HL-60 (cell line): ENCODE measurements around the gene FBXO3.

Source experiments
- POLR2AphosphoS5 ChIP-seq: IDR thresholded peaks from 2 replicates; pipeline ENCODE4 v1.6.1; 2012; ENCODE audit warnings: low read depth
- SPI1 ChIP-seq: IDR thresholded peaks from 2 replicates; pipeline ENCODE4 v1.6.1; 2012; ENCODE audit warnings: low read depth, mild to moderate bottlenecking, borderline replicate concordance
- TF ChIP-seq, protein P1 (sequence below): IDR thresholded peaks from one replicate; pipeline ENCODE4 v1.5.1; 2011; ENCODE audit warnings: low read length, control low read depth, inconsistent platforms; ENCODE audit not compliant: insufficient read depth
- TF ChIP-seq, protein P2 (sequence below): IDR thresholded peaks from 2 replicates; pipeline ENCODE4 v1.6.1; 2012; ENCODE audit warnings: low read depth; ENCODE audit not compliant: insufficient replicate concordance

DNA sequence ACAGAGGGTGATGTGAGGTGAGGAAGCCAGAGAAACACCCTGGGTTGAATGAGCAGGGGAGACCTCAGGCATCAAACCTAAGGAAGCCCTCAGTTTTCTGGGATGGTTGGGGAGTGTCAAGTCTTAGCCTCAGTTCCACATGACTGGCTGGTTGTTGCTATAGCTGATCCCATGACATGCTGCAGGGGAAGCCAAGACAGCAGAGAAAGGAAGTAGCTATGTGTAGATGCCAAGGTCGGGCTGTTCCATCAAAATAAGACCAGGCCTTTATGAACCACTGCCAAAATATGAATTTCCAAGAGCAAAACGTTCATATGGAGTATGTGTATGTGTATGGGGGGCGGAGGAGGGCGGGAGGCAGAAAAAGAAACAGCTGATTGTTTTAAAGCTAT, 49.7 kb downstream of the FBXO3 start:
- TF ChIP-seq SPI1 (peak; percentile 65; the same call in 1 of the 2 replicates), POLR2AphosphoS5 (no peak)
- TF ChIP-seq, protein P1, sequence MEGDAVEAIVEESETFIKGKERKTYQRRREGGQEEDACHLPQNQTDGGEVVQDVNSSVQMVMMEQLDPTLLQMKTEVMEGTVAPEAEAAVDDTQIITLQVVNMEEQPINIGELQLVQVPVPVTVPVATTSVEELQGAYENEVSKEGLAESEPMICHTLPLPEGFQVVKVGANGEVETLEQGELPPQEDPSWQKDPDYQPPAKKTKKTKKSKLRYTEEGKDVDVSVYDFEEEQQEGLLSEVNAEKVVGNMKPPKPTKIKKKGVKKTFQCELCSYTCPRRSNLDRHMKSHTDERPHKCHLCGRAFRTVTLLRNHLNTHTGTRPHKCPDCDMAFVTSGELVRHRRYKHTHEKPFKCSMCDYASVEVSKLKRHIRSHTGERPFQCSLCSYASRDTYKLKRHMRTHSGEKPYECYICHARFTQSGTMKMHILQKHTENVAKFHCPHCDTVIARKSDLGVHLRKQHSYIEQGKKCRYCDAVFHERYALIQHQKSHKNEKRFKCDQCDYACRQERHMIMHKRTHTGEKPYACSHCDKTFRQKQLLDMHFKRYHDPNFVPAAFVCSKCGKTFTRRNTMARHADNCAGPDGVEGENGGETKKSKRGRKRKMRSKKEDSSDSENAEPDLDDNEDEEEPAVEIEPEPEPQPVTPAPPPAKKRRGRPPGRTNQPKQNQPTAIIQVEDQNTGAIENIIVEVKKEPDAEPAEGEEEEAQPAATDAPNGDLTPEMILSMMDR: no peak
- TF ChIP-seq, protein P2, sequence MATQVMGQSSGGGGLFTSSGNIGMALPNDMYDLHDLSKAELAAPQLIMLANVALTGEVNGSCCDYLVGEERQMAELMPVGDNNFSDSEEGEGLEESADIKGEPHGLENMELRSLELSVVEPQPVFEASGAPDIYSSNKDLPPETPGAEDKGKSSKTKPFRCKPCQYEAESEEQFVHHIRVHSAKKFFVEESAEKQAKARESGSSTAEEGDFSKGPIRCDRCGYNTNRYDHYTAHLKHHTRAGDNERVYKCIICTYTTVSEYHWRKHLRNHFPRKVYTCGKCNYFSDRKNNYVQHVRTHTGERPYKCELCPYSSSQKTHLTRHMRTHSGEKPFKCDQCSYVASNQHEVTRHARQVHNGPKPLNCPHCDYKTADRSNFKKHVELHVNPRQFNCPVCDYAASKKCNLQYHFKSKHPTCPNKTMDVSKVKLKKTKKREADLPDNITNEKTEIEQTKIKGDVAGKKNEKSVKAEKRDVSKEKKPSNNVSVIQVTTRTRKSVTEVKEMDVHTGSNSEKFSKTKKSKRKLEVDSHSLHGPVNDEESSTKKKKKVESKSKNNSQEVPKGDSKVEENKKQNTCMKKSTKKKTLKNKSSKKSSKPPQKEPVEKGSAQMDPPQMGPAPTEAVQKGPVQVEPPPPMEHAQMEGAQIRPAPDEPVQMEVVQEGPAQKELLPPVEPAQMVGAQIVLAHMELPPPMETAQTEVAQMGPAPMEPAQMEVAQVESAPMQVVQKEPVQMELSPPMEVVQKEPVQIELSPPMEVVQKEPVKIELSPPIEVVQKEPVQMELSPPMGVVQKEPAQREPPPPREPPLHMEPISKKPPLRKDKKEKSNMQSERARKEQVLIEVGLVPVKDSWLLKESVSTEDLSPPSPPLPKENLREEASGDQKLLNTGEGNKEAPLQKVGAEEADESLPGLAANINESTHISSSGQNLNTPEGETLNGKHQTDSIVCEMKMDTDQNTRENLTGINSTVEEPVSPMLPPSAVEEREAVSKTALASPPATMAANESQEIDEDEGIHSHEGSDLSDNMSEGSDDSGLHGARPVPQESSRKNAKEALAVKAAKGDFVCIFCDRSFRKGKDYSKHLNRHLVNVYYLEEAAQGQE: no peak
